ENCODE results near the gene TNXB.
A peak's percentile ranks its signal among the peaks of the same experiment; 100 is the strongest.
"Not testable (repeated sequence)": the region's sequence is repeated elsewhere in the genome, so short reads cannot be mapped to it uniquely, and the experiment has no call there.

The TNXB gene

DNA sequence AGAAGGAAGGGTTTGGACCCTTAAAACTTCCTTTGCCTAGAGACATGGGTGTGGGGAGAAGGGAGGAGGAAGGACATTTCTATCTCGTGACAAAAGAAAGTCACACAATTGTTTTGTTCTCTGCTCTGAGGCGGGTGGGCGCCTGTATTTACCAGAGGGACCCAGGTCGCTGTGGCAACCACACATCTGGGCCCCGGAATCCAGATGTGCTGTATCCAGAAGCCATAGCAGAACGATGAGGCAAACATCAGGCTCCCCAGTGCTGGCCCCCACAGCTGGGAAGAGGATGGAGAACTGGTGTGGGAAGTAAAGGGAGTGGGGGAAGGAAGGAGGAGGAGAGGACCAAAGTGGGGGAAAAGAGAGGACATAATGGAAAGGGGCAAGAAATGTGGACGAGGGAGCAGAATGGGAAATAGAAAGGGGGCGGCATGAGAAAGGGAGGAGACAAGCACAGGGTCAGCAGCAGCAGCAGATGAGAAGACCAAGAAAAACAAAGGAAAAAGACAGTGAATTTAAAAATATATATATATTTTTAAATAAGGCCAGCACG is 3.4 kb upstream of the TNXB start:
- no peak for DNase-seq (ENCODE audit: low read depth, low spot score)

DNA sequence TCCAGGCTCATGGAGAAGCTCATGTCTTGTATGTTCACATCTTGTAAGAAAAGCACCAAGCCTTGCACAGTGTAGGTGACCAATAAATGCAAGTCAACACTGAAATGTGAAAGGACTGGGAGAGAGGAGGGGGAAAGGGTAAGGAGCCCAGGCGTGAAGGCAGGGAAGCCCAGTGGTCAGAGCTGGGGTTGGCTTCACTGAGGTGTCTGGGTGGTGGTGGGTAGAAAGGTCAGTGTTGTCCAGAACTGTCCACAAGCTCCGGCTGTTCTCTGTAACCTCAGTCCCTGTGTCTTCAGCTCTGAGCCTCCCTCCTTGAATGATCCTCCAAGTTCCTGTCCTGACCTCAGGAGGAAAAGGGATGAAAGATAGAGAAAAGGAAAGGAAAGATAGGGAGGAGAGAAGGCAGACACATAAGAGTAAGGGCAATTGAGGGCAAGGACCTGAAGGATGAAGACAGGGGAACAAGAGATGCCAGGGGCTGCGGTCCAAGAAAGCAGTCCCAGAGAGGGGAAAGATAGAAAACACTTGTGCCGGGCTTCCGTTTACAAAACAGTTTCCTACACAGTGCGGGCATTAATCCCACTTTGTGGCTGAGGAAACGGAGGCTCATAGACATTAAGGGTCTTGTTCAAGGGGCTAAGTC is 2.4 kb upstream of the TNXB start:
- DNase-seq (ENCODE audit: low read depth, low spot score): no peak

DNA sequence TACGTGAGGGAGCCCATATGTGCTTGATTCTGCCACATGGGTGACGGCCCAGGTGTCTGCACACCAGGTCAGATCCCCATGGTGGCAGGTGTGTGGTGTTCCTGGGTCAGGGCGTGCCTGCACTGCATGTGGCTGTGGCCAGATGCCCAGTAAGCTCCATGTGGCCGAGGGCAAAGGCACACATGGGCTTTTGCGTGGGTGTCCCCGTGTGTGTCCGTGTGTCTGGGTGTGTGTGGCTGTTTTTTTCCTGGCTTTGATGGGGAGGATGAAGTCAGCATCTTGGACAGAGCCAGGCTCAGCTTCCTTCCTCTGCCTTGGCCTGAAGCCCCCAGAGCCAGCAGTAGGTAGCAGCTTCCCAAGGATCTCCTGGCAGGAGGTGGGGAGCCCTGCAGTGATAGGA is 1.5 kb upstream of the TNXB start:
- DNase-seq (ENCODE audit: low read depth, low spot score): no peak

DNA sequence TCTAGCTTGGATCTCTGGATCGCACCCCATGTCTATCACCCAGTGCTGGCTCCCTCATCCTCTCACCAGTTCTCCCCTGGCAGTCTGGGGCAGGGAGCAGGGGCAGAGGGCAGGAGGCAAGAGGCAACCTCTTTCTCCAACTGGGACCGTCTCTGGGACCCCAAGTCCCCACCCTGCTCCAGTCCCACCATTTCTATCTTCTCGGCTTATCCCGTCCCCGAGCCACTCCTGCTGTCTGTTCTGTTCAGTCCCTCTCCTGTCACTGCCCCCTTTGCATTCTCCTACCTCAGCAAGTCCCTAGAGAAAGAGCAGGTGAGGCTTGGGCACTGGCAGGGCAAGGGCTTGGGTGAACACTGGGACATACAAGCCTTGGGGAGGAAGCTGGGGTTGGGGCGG is 625 bp upstream of the TNXB start:
- DNase-seq (ENCODE audit: low read depth, low spot score): no peak

DNA sequence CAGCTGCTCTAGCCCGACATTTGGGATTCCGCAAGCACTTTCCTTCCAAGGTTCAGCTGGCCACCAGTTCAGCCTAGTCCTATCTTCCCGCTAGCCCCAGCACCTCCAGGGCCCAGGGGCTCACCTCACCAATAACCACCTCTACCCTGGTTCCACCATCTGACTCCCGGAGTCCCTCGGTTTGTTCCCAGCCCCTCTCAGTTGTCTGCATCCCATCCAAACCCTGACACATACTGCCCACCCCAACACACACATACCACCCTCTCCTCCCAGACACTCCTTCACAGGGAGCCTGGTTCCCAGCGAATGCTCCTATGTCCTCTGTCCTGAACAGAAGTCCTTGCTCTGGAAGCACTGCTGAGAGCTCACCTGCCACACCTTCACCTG is 418 bp downstream of the TNXB start:
- DNase-seq (ENCODE audit: low read depth, low spot score): no peak

DNA sequence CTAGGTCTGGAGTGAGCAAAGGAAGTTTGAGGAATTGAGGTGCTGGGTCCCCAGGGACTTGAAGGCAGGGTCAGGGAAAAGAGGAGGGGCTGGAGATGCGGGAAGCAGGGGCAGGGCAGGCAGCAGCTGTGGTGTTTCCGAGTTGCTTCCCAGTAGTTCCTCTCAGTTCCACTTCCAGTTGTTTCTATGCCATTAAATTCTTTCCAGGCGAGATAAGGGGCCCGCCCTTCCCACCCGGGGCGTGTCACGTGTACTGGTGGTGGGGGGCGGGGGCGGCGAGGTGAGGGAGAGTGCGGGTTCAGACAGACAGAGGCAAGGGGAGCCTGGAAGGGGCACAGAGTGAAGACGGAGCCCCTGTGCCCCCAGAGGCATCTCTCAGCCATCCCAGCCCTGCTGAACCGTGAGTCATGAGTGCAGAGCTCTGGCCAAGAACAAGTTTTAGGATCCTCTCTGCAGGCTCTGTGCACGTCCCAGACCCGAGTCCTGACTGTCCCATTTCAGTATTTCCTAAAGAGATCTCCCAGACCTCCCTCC is 977 bp downstream of the TNXB start:
- DNase-seq (ENCODE audit: low read depth, low spot score): no peak

DNA sequence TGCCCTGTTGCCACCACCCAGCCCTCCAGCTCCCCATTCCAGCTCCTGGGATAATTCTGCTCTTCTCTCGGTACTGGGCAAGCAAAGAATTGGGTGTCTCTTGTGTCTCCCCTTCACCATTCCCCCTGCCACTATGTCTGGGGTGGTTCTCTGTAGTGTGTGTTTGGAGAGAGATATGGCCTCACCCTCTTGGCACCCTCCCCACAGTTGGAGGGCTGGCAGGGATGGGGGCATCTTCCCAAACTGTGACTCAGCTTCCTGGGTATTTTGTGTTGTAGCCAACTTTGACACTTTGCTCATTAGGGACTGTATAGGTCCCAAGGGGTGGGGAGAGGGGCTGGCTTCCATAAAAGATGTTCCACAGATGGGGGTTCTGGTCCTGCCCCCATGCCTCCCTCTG is 1.7 kb downstream of the TNXB start:
- no peak for DNase-seq (ENCODE audit: low read depth, low spot score)

DNA sequence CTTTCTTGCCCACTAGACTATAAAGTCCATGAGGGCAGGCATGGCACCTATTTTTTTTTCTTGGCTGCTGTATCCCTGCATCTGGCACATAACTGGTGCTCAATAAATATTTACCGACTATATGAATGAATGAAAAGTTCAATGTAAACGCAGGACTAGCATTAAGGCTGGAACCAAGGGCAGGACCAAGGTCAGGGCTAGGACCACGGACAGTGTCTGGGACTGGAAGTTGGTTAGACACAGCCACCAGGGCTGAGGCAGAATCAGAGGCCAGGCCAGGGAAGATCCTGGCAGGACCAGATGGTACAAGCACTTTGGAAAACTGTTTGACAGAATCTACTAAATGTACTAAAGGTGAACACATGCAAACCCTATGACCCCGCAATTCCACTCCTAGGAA is 3.7 kb downstream of the TNXB start:
- no peak for DNase-seq (ENCODE audit: low read depth, low spot score)

DNA sequence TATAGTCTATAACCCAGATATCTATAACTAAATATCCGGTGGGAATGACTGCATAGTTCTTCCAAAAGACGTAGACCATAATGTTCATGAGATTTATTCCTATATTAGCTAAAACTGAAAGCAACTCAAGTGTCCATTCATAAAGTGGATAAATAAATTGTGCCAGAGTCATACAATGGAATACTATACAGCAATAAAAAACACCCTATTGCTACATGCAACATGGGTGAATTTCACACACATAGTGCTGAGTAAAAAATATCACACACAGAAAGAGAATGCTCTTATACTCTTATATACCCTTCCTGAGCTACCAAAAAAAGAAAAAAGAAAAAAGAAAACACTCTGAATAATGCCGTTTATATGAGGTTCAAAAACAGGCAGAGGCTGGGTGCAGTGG is 6.9 kb downstream of the TNXB start:
- DNase-seq (ENCODE audit: low read depth, low spot score): no peak

DNA sequence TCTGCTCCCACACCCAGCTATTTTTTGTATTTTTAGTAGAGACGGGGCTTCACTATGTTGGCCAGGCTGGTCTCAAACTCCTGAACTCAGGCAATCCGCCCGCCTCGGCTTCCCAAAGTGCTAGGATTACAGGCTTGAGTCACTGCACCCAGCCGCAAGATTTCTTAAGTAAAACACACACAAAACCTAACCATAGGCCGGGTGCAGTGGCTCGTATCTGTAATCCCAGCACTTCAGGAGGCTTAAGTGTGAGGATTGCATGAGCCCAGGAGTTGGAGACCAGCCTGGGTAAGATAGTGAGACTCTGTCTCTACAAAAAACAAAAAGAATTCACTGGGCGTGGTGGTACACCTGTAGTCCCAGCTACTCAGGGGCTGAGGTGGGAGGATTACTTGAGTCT is 8.9 kb downstream of the TNXB start:
- DNase-seq (ENCODE audit: low read depth, low spot score): not testable (repeated sequence)

DNA sequence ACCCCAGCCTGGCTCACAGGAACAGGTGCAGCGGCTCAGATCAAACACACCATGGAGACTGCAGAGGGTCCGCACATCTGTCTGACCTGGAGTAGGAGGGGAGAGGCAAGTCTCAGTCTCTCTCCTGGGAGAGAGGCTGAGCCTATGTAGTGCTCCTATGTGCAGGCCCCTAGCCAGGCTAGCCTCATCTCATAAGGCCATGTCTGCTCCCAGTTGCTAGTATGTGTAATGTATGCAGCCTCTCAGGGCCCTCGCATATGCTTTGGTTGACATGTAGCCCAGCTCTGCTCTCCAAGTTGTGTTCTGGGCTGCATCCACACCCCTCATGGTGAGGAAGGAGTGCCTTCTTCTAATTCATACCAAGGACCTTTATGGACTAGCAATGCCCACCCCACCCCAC is 11.8 kb downstream of the TNXB start:
- DNase-seq (ENCODE audit: low read depth, low spot score): no peak

DNA sequence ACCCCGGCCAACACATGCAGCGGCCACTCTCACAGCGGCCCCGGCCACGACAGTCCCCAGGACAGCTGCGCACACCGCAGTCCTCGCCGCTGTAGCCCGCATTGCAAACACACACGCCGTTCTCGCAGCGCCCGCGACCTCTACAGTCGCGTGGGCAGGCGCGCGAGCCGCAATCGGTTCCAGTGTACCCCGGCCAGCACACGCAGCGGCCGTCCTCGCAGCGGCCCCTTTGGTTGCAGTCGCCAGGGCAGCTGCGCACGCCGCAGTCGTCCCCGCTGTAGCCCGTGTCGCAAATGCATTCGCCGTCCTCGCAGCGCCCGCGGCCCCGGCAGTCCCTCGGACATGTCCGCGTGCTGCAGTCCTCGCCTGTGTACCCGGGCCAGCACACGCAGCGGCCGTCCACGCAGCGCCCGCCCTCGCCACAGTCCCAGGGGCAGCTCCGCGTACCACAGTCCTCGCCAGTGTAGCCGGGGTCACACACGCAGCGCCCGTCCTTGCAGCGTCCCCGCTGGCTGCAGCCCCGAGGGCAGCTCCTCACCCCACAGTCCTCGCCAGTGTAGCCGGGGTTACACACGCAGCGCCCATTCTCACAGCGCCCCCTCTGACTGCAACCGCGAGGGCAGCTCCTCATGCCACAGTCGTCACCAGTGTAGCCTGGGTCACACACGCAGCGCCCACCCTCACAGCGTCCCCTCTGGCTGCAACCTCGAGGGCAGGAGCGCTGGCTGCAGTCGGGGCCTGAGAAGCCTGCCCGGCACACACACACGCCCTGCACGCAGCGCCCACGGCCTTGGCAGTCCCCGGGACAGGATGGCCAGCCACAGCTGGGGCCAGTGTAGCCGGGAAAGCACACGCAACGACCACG is 12.5 kb downstream of the TNXB start:
- DNase-seq (ENCODE audit: low read depth, low spot score): no peak

DNA sequence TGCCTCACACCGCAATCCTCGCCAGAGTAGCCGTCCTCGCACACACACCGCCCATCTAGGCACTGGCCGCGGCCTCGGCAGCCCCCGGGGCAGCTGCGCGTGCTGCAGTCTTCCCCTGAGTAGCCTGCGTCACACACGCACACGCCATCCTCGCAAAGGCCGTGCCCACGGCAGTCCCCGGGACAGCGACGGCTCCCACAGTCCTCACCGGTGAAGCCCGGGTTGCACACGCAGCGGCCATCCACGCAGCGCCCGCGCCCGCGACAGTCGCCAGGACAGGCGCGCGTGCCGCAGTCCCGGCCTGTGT is 13.1 kb downstream of the TNXB start:
- no peak for DNase-seq (ENCODE audit: low read depth, low spot score)

DNA sequence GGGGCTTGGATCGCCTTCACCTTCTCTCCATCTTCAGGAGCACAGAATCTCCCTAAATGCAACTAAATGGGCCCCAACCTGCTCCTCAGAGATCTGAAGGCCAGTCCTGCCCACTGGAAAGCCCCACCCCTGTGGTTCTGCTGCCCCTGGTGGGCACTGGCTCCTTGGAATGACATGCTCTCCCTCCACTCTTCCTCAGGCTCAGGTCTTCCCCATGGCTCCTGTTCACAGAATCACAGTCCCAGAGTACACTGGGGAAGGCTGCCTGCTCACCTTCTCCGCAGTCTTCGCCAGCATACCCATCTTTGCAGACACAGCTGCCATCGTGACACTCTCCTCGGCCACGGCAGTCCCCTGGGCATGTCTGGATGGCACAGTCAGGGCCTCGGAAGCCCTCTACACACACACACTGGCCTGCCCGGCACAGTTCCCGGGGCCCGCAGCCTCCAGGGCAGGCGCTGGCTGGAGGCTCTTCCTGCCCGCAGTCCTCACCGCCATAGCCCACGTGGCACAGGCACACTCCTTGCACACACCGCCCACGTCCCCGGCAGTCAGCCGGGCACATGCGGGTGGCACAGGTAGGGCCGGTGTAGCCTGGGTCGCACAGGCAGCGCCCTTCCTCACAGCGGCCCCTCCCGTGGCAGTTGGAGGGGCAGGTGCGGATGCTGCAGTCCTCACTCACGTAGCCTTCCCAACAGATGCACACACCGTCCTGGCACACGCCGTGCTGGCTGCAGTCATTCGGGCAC is 13.6 kb downstream of the TNXB start:
- DNase-seq (ENCODE audit: low read depth, low spot score): no peak

DNA sequence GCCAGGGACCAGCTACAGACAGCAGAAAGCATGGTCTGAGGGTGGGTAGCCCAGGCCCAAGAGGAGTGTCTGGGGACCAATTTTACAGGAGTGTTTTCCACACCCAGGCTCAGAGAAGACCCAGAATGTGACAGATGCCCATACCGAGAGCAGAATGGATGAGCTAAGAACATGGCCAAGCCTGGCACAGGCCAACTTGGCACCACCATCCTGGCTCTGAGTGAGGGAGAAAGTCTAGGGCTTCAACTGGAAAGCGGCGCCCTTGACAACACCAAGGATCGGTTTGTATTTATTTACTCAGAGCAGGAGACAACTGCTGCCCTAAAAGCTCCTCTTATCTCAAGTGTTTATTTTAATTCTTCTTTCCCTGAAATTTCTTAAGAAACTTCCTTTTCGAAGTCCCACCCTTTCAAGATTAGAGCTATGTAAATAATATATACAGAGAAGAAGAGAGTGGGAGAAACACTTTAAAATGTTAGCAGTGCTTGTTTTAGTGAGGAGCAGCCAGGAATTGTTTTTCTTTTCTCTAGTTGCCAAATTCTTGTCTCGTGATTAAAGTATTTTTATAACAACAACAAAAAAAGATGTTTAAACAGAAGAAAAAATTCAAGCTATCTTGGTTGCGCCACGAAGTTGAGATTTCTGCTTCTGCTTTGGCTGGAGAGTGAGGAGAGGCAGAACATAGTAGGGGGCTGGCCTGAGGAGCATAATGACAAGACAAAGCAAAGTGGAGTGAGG is 16.2 kb downstream of the TNXB start:
- no peak for DNase-seq (ENCODE audit: low read depth, low spot score)

DNA sequence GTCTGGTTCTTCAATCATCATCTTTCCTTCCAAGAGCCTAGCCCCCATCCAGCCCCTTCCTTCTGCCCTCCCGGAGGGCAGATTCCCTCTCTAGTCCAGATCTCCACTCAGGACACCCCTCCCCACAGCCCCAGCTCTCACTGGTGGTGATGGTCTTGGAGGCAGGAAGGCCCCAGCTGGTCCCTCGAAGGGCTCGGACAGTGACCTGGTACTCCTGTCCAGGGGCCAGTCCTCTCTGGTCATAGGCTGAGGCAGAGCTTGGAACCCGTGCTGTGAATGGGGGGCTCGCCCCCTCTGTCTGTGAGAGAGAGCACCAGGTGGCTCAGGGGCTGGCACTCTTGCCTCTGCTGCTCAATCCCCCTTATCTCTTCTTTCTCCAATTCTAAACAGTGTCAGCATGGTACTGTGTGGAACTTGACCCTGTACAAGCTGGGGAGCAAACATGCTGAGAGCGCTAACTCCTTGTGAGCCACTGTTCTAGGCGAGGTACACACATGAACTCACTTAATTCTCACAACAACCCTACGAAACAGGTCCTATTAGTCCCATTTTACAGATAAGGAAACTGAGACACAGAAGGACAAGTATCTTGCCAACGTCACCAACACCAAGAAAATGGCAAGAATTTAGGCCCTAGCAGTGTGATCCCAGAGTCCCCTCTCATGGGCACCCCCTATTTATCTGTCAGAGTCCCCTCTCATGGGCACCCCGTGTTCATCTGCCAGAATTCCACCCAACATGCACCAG is 19.9 kb downstream of the TNXB start:
- DNase-seq (ENCODE audit: low read depth, low spot score): no peak

DNA sequence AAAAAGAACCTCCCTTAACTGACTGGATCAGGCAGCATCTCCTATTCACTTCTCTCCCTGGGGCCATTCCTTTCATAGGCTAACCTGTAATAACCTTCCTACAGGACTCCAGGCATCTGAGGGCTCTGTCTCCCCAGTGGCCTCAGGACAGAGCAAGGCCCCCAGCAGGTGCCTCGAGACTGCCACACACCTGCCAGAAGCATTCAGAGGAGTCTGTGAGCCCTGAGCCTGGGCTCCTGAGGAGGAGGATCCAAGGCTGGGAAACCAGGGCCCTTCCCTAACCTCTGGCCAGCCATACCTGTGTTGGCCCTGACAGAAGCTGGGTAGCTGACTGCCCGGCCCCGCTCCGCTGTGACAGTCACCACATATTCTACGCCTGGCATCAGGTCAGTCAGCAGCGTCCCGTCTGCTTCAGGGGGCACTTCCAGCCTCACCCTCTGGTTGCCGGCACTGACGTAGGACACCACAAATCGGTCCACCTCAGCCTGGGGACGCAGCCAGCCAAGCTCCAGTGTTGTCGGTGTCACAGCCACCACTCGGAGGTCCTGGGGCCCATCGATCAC is 20.6 kb downstream of the TNXB start:
- DNase-seq (ENCODE audit: low read depth, low spot score): no peak

DNA sequence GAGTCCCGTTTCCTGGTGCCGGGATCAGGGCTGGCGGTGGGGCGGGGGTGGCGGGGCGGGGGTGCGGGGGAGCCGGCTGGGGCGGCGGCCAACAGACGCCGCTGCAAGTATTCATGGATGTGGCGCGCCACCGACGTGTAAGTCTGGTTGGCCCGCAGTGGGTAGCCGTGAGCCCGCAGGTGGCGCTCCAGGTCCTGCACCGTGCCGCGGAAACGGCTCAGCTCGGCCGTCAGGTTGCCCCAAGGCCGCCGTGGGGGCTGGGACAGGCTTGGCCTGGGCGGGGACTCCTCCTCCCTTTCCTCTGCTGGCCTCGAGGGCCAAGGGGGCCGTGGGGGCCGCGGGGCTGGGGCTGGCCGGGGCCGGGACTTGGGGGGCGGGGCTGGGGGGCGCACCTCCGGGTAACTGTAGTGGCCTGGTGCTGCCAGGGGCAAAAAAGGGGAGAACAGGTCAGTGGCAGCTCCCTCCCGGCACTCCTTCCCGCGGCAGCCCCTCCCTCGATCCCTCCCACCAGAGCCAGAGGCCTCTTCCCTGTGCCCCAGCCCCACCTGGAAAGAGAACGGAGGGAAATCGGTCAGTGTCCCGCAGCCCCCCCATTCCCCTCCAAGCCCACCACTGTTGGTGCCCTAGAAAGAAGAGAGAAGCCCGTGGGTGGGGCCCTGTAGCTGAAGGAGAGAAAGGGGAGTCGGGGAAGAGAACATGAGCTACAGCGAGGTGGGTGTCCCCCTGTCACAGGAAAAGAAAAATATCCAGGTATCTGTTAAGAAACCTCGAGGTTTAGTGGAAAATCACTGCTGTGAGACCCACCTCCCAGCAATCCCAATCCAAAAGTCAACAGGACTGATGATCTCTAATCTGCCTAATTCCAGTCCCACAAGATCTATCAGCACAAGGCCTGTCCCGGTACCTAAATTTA is 21.3 kb downstream of the TNXB start:
- peak; percentile 40 for DNase-seq (ENCODE audit: low read depth, low spot score)
